ENCODE data around the gene HJURP.

DNA sequence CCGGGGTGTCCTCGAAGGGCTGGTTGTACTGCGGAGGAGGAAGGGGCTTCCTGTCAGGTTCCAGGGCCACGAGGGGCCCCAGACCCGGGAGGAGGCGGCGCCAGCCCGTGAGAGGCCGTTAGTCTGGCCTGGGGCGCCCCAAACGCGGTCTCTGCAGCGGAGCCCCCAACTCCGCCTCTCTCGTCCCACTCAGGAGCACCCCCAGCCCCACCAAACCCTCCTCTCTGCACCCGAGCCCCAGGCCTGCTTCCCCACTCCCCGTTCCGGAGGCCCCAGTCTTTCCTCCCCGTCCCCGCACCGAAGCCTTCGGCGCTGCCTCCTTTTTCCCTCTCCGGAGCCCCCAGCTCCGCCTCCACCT lies 473 bp downstream of the HJURP start:
- TF ChIP-seq RXRA (IDR thresholded peaks at IDR 0.05; ENCODE audit: borderline replicate concordance, low read depth): no peak
- no peak for TF ChIP-seq CHD2 (IDR thresholded peaks at IDR 0.05; ENCODE audit: low read length, partially characterized antibody)
- TF ChIP-seq, protein P1, sequence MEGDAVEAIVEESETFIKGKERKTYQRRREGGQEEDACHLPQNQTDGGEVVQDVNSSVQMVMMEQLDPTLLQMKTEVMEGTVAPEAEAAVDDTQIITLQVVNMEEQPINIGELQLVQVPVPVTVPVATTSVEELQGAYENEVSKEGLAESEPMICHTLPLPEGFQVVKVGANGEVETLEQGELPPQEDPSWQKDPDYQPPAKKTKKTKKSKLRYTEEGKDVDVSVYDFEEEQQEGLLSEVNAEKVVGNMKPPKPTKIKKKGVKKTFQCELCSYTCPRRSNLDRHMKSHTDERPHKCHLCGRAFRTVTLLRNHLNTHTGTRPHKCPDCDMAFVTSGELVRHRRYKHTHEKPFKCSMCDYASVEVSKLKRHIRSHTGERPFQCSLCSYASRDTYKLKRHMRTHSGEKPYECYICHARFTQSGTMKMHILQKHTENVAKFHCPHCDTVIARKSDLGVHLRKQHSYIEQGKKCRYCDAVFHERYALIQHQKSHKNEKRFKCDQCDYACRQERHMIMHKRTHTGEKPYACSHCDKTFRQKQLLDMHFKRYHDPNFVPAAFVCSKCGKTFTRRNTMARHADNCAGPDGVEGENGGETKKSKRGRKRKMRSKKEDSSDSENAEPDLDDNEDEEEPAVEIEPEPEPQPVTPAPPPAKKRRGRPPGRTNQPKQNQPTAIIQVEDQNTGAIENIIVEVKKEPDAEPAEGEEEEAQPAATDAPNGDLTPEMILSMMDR (IDR thresholded peaks at IDR 0.05): no peak
- TF ChIP-seq POLR2AphosphoS5 (IDR thresholded peaks at IDR 0.05; ENCODE audit: low read depth, low read length): no peak
- TF ChIP-seq EZH2phosphoT487 (IDR thresholded peaks at IDR 0.05; ENCODE audit: borderline replicate concordance, low read depth): no peak

All from SK-N-SH (cell line).